Fibroblast of the aortic adventitia (primary cell): Measurements from ENCODE around the gene ZBTB20. TPM values are rescaled to one million over a fixed set of nuclear protein-coding genes. Genes with fewer than 3 reads are reported as not detected.

Source experiments
- DNase-seq: peaks from one replicate; pipeline ENCODE4 v3.0.0-alpha.2; 2010; ENCODE audit warnings: low read depth
- H3K4me3 ChIP-seq: 2 replicates; pipeline ENCODE4 v1.5.1; 2011; ENCODE audit warnings: low read depth, mild to moderate bottlenecking, control low read depth, low read length, moderate library complexity
- total RNA-seq: library from RNA; depleted of rRNA; stranded (reverse); fragments of >200 nt; gene quantifications from 2 replicates; pipeline ENCODE4 v1.2.3, GENCODE V29; 2012; ENCODE audit warnings: low replicate concordance
- TF ChIP-seq, protein P1 (sequence below): IDR thresholded peaks from 2 replicates; pipeline ENCODE4 v1.5.1; 2011; ENCODE audit warnings: mild to moderate bottlenecking, low read length, control low read depth, inconsistent platforms; ENCODE audit not compliant: insufficient read depth

ZBTB20 gene
- total RNA-seq, 1 donor, result 47.2 TPM

DNA sequence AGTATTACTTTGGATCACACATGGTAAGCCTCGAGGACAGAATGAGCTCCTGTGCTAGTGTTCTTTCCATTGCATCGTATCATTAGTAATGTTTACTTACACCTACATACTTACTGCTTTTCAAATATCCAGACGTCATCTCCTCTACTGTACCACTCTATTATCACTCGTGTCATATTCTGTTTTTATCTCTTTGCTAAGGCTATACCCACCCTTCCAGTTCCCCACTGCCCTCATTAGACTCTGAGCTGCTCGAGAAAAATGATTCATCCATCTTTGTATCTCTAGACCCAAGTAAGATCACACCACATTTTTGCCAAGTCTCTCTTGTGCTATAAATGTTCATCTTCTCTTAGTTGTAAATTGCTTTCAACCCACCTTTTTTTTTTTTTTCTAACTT, 607.6 kb downstream of the ZBTB20 start:
- no peak overlapping the region for H3K4me3 ChIP-seq
- DNase-seq, result no peak
- TF ChIP-seq, protein P1, sequence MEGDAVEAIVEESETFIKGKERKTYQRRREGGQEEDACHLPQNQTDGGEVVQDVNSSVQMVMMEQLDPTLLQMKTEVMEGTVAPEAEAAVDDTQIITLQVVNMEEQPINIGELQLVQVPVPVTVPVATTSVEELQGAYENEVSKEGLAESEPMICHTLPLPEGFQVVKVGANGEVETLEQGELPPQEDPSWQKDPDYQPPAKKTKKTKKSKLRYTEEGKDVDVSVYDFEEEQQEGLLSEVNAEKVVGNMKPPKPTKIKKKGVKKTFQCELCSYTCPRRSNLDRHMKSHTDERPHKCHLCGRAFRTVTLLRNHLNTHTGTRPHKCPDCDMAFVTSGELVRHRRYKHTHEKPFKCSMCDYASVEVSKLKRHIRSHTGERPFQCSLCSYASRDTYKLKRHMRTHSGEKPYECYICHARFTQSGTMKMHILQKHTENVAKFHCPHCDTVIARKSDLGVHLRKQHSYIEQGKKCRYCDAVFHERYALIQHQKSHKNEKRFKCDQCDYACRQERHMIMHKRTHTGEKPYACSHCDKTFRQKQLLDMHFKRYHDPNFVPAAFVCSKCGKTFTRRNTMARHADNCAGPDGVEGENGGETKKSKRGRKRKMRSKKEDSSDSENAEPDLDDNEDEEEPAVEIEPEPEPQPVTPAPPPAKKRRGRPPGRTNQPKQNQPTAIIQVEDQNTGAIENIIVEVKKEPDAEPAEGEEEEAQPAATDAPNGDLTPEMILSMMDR, result no peak

DNA sequence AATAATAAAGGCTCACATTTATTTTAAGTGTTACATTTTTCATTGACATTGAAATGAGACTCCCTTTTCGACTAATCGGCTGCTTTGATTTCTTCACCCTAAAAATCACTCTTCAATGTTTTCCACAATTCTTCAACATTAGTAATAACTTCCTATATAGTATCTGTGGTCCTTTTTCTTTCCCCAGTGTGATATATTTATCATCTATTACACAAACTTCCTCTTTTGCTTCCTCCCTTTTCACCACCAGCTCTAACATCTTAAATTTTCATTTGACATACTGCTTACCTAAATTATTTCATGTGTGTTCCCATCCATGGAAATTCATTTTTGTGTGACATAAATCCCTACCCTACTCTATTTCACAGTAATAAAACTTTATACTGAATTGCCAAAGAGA, 608.9 kb downstream of the ZBTB20 start:
- TF ChIP-seq, protein P1, result no peak
- no peak for DNase-seq
- no peak overlapping the region for H3K4me3 ChIP-seq

DNA sequence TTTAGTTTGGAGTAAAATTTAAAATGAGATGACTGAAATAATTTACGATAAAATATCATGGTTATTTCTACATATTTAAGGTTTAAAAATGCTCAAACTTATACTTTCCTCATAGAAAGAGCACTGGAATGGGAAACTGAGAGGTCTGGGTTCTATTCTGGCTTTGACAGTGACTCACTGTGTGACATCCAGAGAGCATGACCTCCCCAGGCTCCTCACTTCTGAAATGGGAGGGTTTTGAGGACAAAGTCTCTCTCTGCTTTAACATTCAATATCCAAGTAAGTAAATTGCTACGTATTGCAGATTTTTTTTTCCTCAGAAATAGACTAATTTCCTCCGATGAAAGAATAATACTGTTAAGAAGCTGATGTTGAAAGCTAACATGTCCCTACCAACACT, 618.6 kb downstream of the ZBTB20 start:
- no peak for DNase-seq
- no peak overlapping the region for H3K4me3 ChIP-seq
- TF ChIP-seq, protein P1, result no peak

DNA sequence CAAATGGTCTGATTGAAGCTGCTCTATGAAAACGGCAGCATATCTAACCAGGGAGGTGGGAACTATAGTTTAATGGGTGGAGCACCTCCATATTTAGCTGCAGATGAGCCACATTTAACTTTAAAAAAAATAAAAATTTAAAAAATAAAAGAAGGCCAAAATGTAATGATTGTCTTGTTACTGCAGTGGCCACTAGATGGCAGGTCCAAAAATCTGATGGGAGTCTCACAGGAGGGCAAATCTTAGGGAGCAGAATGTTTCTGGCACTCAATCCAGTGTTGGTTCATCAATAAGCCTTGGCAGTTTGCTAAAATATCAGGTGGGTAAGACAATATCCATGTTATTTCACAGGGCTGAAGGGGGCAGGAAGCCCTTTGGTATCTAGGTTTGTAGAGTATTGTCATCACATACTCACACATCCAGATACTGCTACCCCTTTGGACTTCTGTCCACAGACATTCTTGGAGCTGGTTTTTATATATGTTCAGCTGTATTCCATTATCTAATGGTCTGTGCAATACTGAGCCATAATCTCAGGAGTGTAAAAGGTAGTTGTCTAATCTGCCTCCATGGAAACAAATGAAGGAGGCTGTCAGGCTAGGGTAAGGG, 619.9 kb downstream of the ZBTB20 start:
- TF ChIP-seq, protein P1, result peak; percentile 71
- peak; percentile 50 for DNase-seq
- no peak overlapping the region for H3K4me3 ChIP-seq

DNA sequence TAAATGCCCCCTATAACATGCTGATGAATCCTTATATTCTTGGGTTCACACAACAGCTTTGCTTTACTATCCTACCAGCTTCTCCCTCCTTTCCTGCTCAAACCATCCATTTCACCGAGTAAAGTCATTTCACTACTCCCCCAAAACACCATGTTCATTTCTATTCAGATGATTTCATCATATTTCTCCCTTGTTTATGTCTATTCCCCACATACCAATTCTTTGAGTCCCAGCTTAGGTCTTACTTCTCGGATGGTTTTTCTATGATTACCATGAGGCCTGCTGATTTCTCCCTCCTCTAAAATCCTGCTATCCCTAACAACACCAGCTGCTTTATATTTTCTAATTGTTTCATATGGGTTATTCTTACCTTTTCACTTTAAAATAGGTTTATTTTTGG, 621.8 kb downstream of the ZBTB20 start:
- no peak overlapping the region for H3K4me3 ChIP-seq
- TF ChIP-seq, protein P1, result no peak
- DNase-seq, result no peak

DNA sequence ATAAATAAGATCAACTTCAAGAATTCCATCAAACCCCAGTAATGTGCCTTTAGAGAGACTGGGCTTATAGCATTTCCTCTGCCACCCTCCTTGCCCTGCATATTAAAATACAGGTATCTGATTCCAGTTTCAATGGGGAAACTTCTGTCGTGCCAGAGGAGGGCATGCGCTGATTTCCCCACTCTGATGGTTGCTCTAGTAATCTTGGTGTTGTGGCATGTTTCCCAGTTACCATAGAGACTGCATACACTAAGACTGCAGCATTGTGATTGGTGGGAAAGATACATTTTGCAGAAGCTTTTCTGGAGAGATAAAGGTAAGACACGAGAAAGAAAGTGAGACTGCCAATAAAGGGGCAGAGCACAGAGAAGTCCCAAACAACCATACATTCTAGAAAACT, 627.7 kb downstream of the ZBTB20 start:
- TF ChIP-seq, protein P1, result no peak
- H3K4me3 ChIP-seq, result no peak overlapping the region
- DNase-seq, result peak; percentile 74

DNA sequence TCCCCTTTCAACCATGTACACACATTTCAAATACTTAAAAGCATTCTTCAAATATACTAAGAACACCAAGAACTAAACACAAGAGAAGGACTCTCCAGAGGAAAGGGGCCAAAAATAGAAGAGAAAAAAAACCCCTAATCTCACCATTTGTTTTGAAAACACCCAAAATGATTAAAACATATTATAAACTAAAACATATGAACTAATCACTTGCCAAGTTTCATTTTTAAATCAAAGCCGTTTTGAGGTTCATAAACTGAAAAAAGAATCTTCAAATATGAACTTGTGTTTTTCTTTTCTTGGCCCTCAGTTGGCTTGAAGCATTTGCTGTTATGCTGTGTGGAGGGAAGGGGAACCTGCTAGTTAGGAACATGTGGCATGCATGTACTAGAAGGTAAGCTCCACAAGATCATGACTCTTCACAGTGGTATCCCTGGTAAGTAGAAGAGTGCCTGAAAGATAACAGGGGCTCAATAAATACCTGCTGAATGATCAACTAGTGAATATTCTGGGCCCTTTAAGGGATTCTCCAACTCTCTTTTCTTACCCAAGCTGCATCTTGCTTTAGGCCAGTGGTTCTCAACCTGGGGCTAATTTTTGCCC, 628.8 kb downstream of the ZBTB20 start:
- TF ChIP-seq, protein P1, result no peak
- DNase-seq, result peak; percentile 37
- H3K4me3 ChIP-seq, result no peak overlapping the region
